Stimulated activated CD8-positive, alpha-beta memory T cell treated with anti-CD3 and anti-CD28 coated beads, Interleukin-15, amount 100 ng/mL, for 4 hours (primary cell): ENCODE data around the gene TNFAIP2.

Source experiments
- DNase-seq, 2 donors: peaks; one replicate each; pipeline ENCODE4 v3.0.0-alpha.2; 2020; ENCODE audit warnings: low read depth in 2 of 2

The TNFAIP2 gene

DNA sequence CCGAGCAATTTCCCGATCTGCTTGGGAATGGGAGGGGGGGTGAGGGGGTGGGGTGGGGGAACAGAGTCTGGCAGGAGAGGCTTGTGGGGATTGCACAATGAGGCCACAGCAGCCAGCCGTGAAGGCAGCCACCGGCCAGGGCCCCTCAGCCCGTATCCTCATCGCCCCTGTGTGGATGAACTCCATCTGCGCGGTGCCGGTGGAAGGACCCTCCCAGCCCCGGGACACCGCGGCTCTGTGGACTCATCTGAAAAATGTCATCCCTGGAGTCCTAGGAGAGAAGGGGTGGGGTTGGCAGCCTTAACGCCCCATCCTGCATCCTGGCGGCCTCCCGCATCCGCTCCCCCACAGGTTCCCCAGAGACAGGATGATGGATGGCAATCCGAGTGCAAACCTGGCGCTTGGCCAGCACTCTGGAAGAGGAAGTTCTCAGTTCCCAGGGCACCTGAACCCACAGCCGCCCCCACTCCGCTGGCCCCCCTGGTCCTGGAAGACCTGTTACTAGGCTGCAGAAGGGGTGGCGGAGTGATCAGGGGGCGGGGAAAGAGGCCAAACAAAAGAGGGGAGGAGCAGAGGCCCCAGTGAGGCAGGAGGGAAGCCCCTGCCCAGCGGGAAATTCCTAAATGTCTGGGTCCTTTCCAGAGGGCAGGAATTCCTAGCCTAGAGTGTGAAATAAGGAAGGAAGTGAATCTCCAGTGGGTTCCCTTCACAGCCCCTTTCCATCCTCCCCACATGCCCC is 1.2 kb upstream of the TNFAIP2 start:
- DNase-seq, result no peak

GRCh38 chr14:103122585-103122946 is 695 bp upstream of the TNFAIP2 start:
- no peak for DNase-seq

GRCh38 chr14:103123634-103124500 is 606 bp downstream of the TNFAIP2 start:
- no peak for DNase-seq

- DNase-seq, result no peak
These were observed 1.3 kb downstream of the TNFAIP2 start for GRCh38 chr14:103124501-103125001.

GRCh38 chr14:103125098-103126070 is 2.1 kb downstream of the TNFAIP2 start:
- DNase-seq, result no peak

GRCh38 chr14:103126088-103126872 is 3.0 kb downstream of the TNFAIP2 start:
- no peak for DNase-seq

DNA sequence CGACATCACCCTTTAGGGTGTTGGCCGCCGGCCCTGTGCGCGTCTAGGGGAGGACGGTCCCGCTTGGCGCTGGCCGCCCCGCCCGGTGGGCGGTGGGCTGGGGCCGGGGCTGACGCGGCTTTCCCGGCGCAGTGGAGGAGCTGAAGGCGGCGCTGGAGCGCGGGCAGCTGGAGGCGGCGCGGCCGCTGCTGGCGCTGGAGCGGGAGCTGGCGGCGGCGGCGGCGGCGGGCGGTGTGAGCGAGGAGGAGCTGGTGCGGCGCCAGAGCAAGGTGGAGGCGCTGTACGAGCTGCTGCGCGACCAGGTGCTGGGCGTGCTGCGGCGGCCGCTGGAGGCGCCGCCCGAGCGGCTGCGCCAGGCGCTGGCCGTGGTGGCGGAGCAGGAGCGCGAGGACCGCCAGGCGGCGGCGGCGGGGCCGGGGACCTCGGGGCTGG is 3.6 kb downstream of the TNFAIP2 start:
- no peak for DNase-seq

DNA sequence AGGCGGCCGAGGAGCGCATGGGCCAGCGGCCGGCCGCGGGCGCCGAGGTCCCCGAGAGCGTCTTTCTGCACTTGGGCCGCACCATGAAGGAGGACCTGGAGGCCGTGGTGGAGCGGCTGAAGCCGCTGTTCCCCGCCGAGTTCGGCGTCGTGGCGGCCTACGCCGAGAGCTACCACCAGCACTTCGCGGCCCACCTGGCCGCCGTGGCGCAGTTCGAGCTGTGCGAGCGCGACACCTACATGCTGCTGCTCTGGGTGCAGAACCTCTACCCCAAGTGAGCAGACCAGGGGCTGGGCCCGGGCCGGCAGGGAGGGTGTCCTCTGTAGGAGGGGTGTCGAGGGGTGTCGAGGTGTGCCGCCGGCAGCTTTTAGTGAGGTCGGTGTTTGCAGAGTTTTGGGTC is 4.1 kb downstream of the TNFAIP2 start:
- DNase-seq, result no peak

- DNase-seq, result no peak
These were observed 4.8 kb downstream of the TNFAIP2 start for GRCh38 chr14:103127861-103128598.

- no peak for DNase-seq
These were observed 5.5 kb downstream of the TNFAIP2 start for GRCh38 chr14:103128631-103129300.

DNA sequence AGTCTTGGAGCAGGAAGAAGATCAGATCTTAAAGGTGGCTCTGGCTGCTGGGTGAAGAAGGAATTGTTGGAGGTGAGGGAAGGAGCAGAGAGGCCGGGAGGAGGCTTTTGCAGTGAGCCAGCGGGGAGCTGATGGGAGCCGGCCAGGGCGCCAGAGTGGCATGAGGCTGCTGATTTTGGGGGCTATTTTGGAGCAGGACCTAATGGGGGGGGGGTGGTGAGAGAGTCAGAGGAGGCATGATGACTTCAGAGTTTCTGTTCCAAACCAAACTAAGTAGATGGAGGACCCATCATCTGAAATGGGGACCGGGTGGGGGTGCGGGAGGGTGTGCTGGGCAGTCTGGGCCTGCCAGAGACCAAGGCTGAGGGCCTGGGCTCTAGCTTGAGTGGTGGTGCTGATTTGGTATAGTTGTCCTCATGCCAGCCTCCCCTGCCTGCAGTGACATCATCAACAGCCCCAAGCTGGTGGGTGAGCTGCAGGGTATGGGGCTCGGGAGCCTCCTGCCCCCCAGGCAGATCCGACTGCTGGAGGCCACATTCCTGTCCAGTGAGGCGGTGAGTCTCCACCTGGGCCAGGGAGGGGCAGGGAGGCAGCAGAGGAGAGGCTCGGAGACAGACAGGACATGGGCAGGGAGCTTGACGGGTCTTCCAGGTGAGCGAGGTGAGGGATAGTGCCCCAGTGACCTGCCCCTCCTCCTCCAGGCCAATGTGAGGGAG is 6.2 kb downstream of the TNFAIP2 start:
- no peak for DNase-seq

DNA sequence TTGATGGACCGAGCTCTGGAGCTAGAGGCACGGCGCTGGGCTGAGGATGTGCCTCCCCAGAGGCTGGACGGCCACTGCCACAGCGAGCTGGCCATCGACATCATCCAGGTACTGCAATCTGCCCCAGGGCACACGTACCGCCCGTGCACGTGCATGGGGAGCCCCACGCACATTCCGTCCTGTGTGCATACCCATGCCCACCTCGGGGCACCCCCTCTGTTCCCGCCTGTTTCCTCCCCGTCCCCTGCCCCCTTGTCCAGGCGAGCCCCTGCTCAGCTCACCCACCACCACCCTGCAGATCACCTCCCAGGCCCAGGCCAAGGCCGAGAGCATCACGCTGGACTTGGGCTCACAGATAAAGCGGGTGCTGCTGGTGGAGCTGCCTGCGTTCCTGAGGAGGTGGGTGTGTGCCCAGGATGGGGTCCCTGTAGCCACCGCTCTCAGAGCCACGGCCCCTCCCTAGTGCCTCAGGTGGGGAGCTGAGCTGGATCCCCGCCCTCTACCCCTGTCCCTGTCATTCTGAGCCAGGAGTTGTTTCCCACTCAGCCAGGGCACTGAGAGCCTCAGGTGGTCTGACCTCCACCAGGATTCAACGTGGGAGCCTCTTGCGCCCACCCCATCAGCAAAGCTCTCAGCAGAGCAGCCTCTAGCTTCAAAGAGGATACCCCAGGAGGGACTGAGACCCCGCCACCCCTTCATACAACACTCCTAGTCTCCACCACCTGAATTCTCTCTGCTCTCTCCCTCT is 6.9 kb downstream of the TNFAIP2 start:
- no peak for DNase-seq

DNA sequence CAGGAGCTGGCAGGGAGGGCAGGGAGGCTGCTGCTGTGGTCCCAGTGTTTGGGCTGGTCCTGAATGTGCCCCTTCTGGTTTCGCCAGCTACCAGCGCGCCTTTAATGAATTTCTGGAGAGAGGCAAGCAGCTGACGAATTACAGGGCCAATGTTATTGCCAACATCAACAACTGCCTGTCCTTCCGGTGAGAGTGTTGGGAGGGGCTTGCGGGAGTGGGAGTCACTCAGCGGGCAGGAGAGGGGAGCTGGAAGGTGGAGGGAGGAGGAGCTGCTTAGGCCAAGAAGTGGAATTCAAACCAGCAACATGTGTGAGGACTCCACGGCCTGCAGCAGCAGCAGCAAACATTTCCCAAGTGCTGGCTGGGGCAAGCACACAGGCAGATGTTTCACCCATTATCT is 7.7 kb downstream of the TNFAIP2 start:
- no peak for DNase-seq

DNA sequence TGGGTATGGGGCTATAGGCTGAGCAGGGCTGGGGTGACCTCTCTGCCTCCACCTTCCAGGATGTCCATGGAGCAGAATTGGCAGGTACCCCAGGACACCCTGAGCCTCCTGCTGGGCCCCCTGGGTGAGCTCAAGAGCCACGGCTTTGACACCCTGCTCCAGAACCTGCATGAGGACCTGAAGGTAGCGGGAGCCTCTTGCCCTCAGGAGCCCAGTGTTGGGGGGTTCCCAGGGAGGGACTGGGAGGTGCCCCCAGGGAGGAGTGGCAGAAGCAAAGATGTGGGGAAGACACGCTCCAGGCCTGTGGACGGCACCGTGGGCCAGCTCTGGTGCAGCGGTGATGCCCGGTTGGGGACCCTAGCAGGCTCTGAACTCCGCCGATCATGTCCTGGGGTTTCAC is 8.3 kb downstream of the TNFAIP2 start:
- no peak for DNase-seq

DNA sequence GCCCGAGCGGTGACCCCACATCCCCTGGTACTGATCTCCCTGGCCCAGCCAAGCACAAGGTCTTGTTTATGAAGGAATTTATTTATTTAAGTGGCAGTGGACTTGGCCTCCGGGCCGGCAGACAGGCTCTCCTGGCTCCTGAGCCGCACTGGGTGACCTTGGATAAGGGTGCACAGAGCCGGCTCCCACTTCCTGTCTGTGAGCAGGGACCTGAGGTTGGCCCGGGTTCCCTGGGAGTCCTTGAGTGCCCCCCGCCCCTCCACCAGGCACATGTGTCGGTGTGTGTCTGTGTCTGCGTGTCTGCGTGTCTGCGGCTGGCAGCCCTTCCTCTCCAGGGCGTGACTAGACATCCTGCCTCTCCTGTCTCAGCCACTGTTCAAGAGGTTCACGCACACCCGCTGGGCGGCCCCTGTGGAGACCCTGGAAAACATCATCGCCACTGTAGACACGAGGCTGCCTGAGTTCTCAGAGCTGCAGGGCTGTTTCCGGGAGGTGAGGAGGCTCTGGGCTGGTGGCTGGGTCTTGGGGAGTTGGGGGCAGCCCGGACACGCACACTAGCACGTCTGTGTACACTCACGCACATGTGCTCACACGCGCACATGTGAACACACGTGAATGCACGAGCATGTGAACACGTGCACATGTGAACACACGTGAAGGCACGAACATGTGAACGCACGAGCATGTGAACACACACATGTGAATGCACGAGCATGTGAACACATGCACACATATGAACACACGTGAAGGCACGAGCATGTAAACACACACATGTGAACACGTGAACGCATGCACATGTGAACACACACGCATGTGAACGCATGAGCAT is 9.3 kb downstream of the TNFAIP2 start:
- no peak for DNase-seq

DNA sequence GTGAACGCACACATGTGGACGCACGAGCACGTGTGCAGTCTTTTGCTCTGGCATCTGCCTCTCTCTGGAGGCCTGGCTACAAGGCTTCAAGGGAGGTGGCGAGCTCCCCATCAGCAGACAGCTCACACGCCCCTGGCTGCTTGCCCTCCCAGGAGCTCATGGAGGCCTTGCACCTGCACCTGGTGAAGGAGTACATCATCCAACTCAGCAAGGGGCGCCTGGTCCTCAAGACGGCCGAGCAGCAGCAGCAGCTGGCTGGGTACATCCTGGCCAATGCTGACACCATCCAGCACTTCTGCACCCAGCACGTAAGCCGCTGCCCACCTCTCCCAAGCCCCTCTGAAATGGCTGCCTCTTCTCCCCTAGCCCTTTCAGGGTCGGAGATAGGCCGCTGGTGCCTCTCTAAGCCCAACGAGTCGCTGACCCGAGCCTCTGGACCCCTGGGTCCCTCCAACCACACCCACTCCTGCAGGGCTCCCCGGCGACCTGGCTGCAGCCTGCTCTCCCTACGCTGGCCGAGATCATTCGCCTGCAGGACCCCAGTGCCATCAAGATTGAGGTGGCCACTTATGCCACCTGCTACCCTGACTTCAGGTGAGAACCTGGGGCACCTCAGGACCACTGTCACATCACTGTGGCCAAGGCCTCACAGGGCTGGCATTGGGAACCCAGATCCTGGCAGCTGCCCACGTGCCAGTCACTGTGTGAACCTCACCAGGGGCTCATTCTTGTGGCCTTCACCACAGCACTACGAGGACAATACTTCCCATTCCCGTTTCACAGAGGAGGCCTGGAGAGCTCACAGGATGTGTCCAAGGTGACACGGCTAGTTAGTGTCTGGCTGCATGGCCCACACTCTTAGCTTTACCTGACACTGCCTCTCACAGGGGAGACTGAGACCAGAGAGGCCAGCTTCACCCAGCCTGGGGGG is 10.2 kb downstream of the TNFAIP2 start:
- no peak for DNase-seq
